ENCODE measurements around the gene LAMTOR2. TPM values are rescaled to one million over a fixed set of nuclear protein-coding genes. Genes with fewer than 3 reads are reported as not detected.

The LAMTOR2 gene
- total RNA-seq, 2 donors from 2014 or later, result 84.4 to 101 TPM

DNA sequence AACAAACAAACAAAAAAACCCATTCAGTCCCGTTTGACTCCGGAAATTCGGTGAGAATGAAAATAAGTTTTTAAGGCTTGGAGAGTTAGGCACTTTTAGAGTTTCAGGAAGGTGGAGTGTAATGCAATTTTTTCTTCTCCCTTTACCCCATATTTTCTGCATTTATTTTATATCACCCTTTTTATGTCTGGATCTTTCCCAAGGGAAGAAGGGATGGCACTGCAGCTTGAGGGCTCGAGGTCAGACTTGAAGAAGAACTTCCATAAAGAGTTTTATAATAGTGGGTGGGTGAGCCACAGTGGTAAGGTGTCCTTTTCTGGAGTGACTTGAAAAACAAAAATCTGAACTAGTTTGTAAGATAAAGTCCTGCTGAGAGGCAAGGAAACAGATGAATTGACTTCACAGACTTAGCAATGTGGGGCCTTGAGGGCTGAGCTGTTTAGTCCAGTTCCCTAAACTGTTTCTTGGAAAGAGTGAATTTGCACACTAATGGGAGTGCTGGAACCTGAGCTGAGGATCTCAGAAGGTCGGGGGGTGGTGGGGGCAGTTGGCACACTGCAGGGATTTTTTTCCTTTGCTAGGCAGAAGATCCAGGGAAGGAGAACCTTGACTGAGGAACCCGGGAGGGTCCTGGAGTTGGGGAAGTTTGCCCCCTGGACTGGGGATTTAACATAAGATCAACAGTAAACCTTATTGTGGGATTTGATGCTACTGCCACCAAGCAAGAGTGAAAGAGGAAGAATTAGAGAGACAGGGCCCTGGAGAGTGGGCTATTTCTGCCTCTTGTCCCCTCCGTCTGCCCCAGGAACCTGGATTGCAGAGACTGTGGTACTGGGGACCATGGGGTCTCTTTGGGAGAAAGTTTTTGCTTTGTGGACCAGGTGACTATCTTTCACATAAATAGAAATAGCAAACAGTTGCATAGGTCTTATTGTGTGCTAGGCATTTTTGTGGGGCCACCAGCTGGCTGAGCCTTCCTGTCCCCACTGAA is 29.5 kb downstream of the LAMTOR2 start:
- Mint-ChIP-seq H3K27me3 (ENCODE audit: insufficient read depth) (no peaks in the 10 kb centered on the region), H3K9me3 (no peaks in the 10 kb centered on the region), H3K4me3 (peak overlapping the region; percentile 99), H3K4me1 (peaks cover 38% of the 10 kb centered on the region), H3K27ac (peak overlapping the region; percentile 93), H3K36me3 (ENCODE audit: low read depth) (peaks cover 24% of the 10 kb centered on the region)
- Histone ChIP-seq H3K4me3 (ENCODE audit: low read length) (peak overlapping the region; percentile 96), H3K36me3 (ENCODE audit: control insufficient read depth, insufficient read depth, low read length) (peaks cover 14% of the 10 kb centered on the region), H3K4me1 (ENCODE audit: control insufficient read depth, insufficient read depth, low read length) (no peaks in the 10 kb centered on the region), H3K27me3 (ENCODE audit: control insufficient read depth, insufficient read depth, low read length, poor library complexity, severe bottlenecking) (no peaks in the 10 kb centered on the region), H3K9me3 (ENCODE audit: control insufficient read depth, low read length) (no peaks in the 10 kb centered on the region), H3K9ac (ENCODE audit: extremely low read depth, low read length, poor library complexity, severe bottlenecking) (peak overlapping the region; percentile 89), H3K27ac (ENCODE audit: low read depth, low read length) (peak overlapping the region; percentile 99)
- DNase-seq, result peak; percentile 51
- TF ChIP-seq, protein P1, sequence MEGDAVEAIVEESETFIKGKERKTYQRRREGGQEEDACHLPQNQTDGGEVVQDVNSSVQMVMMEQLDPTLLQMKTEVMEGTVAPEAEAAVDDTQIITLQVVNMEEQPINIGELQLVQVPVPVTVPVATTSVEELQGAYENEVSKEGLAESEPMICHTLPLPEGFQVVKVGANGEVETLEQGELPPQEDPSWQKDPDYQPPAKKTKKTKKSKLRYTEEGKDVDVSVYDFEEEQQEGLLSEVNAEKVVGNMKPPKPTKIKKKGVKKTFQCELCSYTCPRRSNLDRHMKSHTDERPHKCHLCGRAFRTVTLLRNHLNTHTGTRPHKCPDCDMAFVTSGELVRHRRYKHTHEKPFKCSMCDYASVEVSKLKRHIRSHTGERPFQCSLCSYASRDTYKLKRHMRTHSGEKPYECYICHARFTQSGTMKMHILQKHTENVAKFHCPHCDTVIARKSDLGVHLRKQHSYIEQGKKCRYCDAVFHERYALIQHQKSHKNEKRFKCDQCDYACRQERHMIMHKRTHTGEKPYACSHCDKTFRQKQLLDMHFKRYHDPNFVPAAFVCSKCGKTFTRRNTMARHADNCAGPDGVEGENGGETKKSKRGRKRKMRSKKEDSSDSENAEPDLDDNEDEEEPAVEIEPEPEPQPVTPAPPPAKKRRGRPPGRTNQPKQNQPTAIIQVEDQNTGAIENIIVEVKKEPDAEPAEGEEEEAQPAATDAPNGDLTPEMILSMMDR (conservative IDR thresholded peaks at IDR 0.05), result no peak
- WGBS, 2 experiments (ENCODE audit: insufficient coverage in 1 of 2, insufficient read length in 1 of 2), result 9 to 27% methylated on average over 3 to 7 of the region's 7 CpGs

DNA sequence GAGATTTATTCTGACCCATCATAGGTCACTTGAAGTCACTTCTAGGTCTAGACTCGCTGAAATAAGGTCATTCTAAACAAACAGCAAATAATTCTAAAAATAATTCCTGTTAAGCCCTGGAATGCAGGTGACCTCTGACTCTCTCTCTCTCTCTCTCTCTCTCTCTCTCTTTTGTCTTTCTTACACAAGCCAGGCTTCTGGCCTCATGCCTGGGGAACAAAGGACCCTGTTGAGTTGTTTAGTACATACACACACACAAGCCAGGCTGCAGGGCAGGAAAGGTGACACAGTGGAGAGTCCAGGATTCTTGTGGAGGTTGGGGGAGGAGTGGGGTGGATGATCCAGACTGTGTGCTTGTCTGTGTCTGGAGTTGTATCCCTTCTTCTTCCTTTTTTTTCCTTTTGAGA is 31.7 kb downstream of the LAMTOR2 start:
- H3K36me3 Mint-ChIP-seq (ENCODE audit: low read depth), result peaks cover 21% of the 10 kb centered on the region
- H3K4me3 Mint-ChIP-seq, result peak overlapping the region; percentile 99
- H3K27ac ChIP-seq (ENCODE audit: low read depth, low read length), result peak overlapping the region; percentile 82
- no peaks in the 10 kb centered on the region for H3K27me3 Mint-ChIP-seq (ENCODE audit: insufficient read depth)
- TF ChIP-seq, protein P1 (conservative IDR thresholded peaks at IDR 0.05), result no peak
- H3K27ac Mint-ChIP-seq, result peak overlapping the region; percentile 64
- H3K9me3 ChIP-seq (ENCODE audit: control insufficient read depth, low read length), result no peaks in the 10 kb centered on the region
- no peaks in the 10 kb centered on the region for H3K4me1 ChIP-seq (ENCODE audit: control insufficient read depth, insufficient read depth, low read length)
- peak; percentile 44 for DNase-seq
- H3K4me3 ChIP-seq (ENCODE audit: low read length), result peak overlapping the region; percentile 9
- no peaks in the 10 kb centered on the region for H3K27me3 ChIP-seq (ENCODE audit: control insufficient read depth, insufficient read depth, low read length, poor library complexity, severe bottlenecking)
- WGBS, 2 experiments (ENCODE audit: insufficient coverage in 1 of 2, insufficient read length in 1 of 2), result 59 to 89% methylated on average over 1 of the region's 1 CpG
- H3K9me3 Mint-ChIP-seq, result no peaks in the 10 kb centered on the region
- peaks cover 12% of the 10 kb centered on the region for H3K36me3 ChIP-seq (ENCODE audit: control insufficient read depth, insufficient read depth, low read length)
- peak overlapping the region; percentile 27 for H3K9ac ChIP-seq (ENCODE audit: extremely low read depth, low read length, poor library complexity, severe bottlenecking)
- peaks cover 33% of the 10 kb centered on the region for H3K4me1 Mint-ChIP-seq

DNA sequence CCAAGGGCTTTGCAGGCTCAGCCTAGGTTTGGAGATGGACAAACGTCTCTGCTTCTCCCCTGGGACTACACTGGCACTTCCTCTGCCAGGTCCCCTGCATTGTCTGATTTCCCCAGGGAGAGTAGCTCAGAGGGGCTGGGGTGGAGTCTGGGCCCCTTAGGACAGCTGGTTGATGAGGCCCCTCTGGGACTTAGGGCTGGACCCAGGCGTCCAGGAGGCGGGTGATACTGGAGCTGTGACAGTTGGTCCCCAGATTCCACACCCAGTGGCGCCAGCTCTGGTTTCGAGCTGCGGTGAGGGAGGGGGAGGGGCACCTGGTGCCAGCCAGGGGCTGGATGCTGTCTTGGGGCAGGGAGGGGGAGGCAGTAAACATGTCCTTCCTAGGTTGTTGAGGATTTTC is 35.1 kb downstream of the LAMTOR2 start:
- Mint-ChIP-seq H3K4me1 (peaks cover 23% of the 10 kb centered on the region), H3K4me3 (no peak overlapping the region), H3K27ac (no peak overlapping the region), H3K9me3 (no peaks in the 10 kb centered on the region), H3K27me3 (ENCODE audit: insufficient read depth) (no peaks in the 10 kb centered on the region), H3K36me3 (ENCODE audit: low read depth) (peaks cover 41% of the 10 kb centered on the region)
- 77 to 93% methylated on average over 3 to 6 of the region's 6 CpGs for WGBS, 2 experiments (ENCODE audit: insufficient coverage in 1 of 2, insufficient read length in 1 of 2)
- Histone ChIP-seq H3K4me3 (ENCODE audit: low read length) (no peak overlapping the region), H3K36me3 (ENCODE audit: control insufficient read depth, insufficient read depth, low read length) (peaks cover 40% of the 10 kb centered on the region), H3K27ac (ENCODE audit: low read depth, low read length) (no peak overlapping the region), H3K9ac (ENCODE audit: extremely low read depth, low read length, poor library complexity, severe bottlenecking) (no peak overlapping the region), H3K27me3 (ENCODE audit: control insufficient read depth, insufficient read depth, low read length, poor library complexity, severe bottlenecking) (no peaks in the 10 kb centered on the region), H3K4me1 (ENCODE audit: control insufficient read depth, insufficient read depth, low read length) (no peaks in the 10 kb centered on the region), H3K9me3 (ENCODE audit: control insufficient read depth, low read length) (no peaks in the 10 kb centered on the region)
- TF ChIP-seq, protein P1 (conservative IDR thresholded peaks at IDR 0.05), result no peak
- DNase-seq, result no peak

Data from endodermal cell (in vitro differentiated cells).